ENCODE data around the gene MSI2. TPM values are rescaled to one million over a fixed set of nuclear protein-coding genes. Genes with fewer than 3 reads are reported as not detected.

The MSI2 gene
- total RNA-seq, 1 donor from 2014 or later: 23.1 TPM

GRCh38 chr17:57356719-57357391, 100.5 kb downstream of the MSI2 start:
- Mint-ChIP-seq H3K4me1 (ENCODE audit: low read depth) (peaks cover 4% of the 10 kb centered on the region), H3K9me3 (ENCODE audit: low read depth) (no peaks in the 10 kb centered on the region), H3K27ac (ENCODE audit: unreplicated experiment) (no peak overlapping the region), H3K36me3 (ENCODE audit: low read depth) (no peaks in the 10 kb centered on the region), H3K27me3 (ENCODE audit: low read depth) (no peaks in the 10 kb centered on the region), H3K4me3 (ENCODE audit: unreplicated experiment) (no peak overlapping the region)
- TF ChIP-seq, protein P1, sequence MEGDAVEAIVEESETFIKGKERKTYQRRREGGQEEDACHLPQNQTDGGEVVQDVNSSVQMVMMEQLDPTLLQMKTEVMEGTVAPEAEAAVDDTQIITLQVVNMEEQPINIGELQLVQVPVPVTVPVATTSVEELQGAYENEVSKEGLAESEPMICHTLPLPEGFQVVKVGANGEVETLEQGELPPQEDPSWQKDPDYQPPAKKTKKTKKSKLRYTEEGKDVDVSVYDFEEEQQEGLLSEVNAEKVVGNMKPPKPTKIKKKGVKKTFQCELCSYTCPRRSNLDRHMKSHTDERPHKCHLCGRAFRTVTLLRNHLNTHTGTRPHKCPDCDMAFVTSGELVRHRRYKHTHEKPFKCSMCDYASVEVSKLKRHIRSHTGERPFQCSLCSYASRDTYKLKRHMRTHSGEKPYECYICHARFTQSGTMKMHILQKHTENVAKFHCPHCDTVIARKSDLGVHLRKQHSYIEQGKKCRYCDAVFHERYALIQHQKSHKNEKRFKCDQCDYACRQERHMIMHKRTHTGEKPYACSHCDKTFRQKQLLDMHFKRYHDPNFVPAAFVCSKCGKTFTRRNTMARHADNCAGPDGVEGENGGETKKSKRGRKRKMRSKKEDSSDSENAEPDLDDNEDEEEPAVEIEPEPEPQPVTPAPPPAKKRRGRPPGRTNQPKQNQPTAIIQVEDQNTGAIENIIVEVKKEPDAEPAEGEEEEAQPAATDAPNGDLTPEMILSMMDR (IDR thresholded peaks at IDR 0.05): no peak
- DNase-seq (ENCODE audit: low spot score): no peak

DNA sequence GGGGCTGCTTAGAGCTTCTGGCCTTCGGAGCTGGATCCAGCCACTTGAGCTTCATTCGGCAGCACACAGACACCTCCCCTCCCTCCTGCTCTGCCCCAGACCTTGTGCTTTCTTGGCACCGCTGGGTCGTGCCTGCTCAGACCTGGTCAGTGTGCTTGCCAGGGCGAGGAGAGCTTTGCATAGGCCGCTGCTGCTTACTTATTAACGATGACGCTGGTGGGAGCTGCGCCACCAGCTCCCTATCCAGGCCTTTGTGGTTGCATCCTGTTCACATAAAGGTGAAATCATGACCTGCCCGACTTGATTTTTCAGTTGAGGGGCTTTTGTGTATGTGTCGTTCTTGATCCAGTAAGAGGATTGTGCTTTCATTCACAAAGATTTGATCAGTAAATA, 101.1 kb downstream of the MSI2 start:
- peaks cover 4% of the 10 kb centered on the region for H3K4me1 Mint-ChIP-seq (ENCODE audit: low read depth)
- no peaks in the 10 kb centered on the region for H3K36me3 Mint-ChIP-seq (ENCODE audit: low read depth)
- no peaks in the 10 kb centered on the region for H3K27me3 Mint-ChIP-seq (ENCODE audit: low read depth)
- H3K27ac Mint-ChIP-seq (ENCODE audit: unreplicated experiment): no peak overlapping the region
- no peak overlapping the region for H3K4me3 Mint-ChIP-seq (ENCODE audit: unreplicated experiment)
- no peak for DNase-seq (ENCODE audit: low spot score)
- TF ChIP-seq, protein P1 (IDR thresholded peaks at IDR 0.05): no peak
- no peaks in the 10 kb centered on the region for H3K9me3 Mint-ChIP-seq (ENCODE audit: low read depth)

GRCh38 chr17:57357830-57358430, 101.6 kb downstream of the MSI2 start:
- no peak overlapping the region for H3K4me3 Mint-ChIP-seq (ENCODE audit: unreplicated experiment)
- H3K4me1 Mint-ChIP-seq (ENCODE audit: low read depth): peaks cover 4% of the 10 kb centered on the region
- no peaks in the 10 kb centered on the region for H3K27me3 Mint-ChIP-seq (ENCODE audit: low read depth)
- no peak for DNase-seq (ENCODE audit: low spot score)
- H3K9me3 Mint-ChIP-seq (ENCODE audit: low read depth): no peaks in the 10 kb centered on the region
- TF ChIP-seq, protein P1 (IDR thresholded peaks at IDR 0.05): no peak
- no peaks in the 10 kb centered on the region for H3K36me3 Mint-ChIP-seq (ENCODE audit: low read depth)
- no peak overlapping the region for H3K27ac Mint-ChIP-seq (ENCODE audit: unreplicated experiment)

DNA sequence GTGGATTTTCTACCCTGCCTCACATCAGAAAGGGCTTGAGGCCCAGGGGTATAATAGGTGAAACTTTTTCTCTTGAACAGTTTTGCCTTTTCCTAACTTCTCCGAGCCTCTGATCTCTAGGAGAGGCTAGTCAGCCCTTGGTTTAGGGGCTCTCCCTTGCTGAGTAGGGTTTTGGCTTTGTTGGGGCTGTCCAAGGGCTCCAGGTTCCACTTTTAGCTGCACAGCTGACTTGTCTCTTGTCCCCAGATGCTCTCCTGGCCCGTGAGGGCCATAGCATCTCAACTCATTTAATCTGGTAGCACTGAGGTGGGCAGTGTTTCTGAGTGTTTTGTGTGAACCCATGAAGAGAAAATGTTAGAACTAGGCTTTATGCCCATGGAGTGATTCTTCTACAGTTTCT, 103.9 kb downstream of the MSI2 start:
- peaks cover 10% of the 10 kb centered on the region for H3K4me1 Mint-ChIP-seq (ENCODE audit: low read depth)
- H3K9me3 Mint-ChIP-seq (ENCODE audit: low read depth): no peaks in the 10 kb centered on the region
- DNase-seq (ENCODE audit: low spot score): no peak
- no peaks in the 10 kb centered on the region for H3K36me3 Mint-ChIP-seq (ENCODE audit: low read depth)
- H3K27me3 Mint-ChIP-seq (ENCODE audit: low read depth): no peaks in the 10 kb centered on the region
- TF ChIP-seq, protein P1 (IDR thresholded peaks at IDR 0.05): no peak
- no peak overlapping the region for H3K27ac Mint-ChIP-seq (ENCODE audit: unreplicated experiment)
- no peak overlapping the region for H3K4me3 Mint-ChIP-seq (ENCODE audit: unreplicated experiment)

DNA sequence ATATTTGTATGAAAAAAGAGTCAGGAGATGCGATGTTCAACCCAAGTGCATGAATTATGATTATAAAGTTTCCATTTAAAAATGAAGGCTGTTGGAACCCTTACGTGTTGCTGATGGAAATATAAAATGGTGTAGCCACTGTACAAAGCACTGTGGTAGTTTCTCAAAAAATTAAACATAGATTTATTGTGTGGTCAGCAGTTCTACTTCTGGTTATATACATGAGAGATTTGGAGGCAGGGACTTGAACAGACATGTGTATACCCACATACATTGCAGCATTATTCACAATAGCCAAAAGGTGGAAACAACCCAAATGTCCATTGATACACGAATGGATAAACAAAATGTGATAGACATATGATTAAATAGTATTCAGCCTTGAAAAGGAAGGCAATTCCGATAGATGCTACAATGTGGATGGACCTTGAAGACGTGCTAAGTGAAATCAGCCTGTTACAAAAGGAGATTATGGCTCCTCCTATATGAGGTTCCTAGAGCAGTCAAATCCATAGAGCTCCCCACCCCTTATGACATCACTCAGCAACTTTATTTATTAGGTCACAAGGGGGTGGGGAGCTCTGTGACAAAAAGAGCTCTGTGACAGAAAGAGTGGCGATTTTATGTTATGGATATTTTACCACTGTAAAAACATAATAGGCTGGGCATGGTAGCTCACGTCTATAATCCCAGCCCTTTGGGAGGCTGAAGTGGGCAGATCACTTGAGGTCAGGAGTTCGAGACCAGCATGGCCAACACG, 106.7 kb downstream of the MSI2 start:
- Mint-ChIP-seq H3K9me3 (ENCODE audit: low read depth) (no peaks in the 10 kb centered on the region), H3K4me3 (ENCODE audit: unreplicated experiment) (no peak overlapping the region), H3K4me1 (ENCODE audit: low read depth) (peaks cover 12% of the 10 kb centered on the region), H3K27me3 (ENCODE audit: low read depth) (no peaks in the 10 kb centered on the region), H3K27ac (ENCODE audit: unreplicated experiment) (no peak overlapping the region), H3K36me3 (ENCODE audit: low read depth) (no peaks in the 10 kb centered on the region)
- TF ChIP-seq, protein P1 (IDR thresholded peaks at IDR 0.05): no peak
- no peak for DNase-seq (ENCODE audit: low spot score)

Measured in chondrocyte (in vitro differentiated cells).